Left lung (tissue), 10 donors: Measurements from ENCODE around the gene RCOR3. TPM values are rescaled to one million over a fixed set of nuclear protein-coding genes. Genes with fewer than 3 reads are reported as not detected.

Experiments
- ATAC-seq: fragments of 200-7000 bp; cut with Tn5 transposase; one replicate; pipeline ENCODE4 v1.9.1; 2020; ENCODE audit warnings: moderate library complexity
- DNase-seq, 4 donors: peaks; one replicate each; pipeline ENCODE4 v3.0.0-alpha.2; 2013 to 2020
- H3K27ac ChIP-seq, 2 donors: fragments of 200-600 bp; sonication (generic) in 1 of 2; one replicate each; pipeline versions ENCODE4 v1.5.0 to v1.8.0; 2020 to 2021
- H3K27me3 ChIP-seq, 2 donors: fragments of 200-600 bp; sonication (generic) in 1 of 2; one replicate each; pipeline versions ENCODE4 v1.5.0 to v1.8.0; 2020 to 2021
- H3K36me3 ChIP-seq, 2 donors: fragments of 200-600 bp; sonication (generic) in 1 of 2; one replicate each; pipeline versions ENCODE4 v1.5.0 to v1.8.0; 2020 to 2021
- H3K4me1 ChIP-seq, 2 donors: fragments of 200-600 bp; one replicate each; pipeline ENCODE4 v1.8.0; 2021
- H3K4me3 ChIP-seq, 2 donors: fragments of 200-600 bp; sonication (generic) in 1 of 2; one replicate each; pipeline versions ENCODE4 v1.5.0 to v1.8.0; 2020 to 2021; ENCODE audit warnings: mild to moderate bottlenecking in 1 of 2
- H3K9me3 ChIP-seq, 2 donors: fragments of 200-600 bp; sonication (generic) in 1 of 2; one replicate each; pipeline versions ENCODE4 v1.5.0 to v1.8.0; 2020 to 2021
- CTCF ChIP-seq, 2 donors: fragments of 200-600 bp; sonication (generic) in 1 of 2; IDR thresholded peaks; one replicate each; pipeline versions ENCODE4 v1.5.0 to v1.8.0; 2021; ENCODE audit warnings: antibody characterized with exemption in 2 of 2
- intact Hi-C, 2 donors: fragments of 100-400 bp; cut with DNase I; formaldehyde crosslinking; loops; one replicate each; pipeline versions ENCODE4 v1.11.2 to v1.14.2; 2022
- polyA plus RNA-seq, 6 donors: library from polyadenylated mRNA; unstranded; fragments of 120-200 nt; gene quantifications; one replicate each; pipeline ENCODE4 v1.2.1, GENCODE V29; 2013; ENCODE audit not compliant: insufficient read length in 6 of 6
- total RNA-seq, 2 donors: library from RNA; stranded (reverse); fragmentation: NEBNext Ultra II Directional; extraction: Animal tissue kit (Norgen Biotek cat#: 25700); gene quantifications; one replicate each; pipeline ENCODE4 v1.2.1, GENCODE V29; 2021
- donor health status: DM: no; HTN: yes; CAD: no.
- donor health status: DM: no; HTN: no; CAD: no.

Gene RCOR3
- total and polyA plus RNA-seq, 8 donors: 44.5 to 113 (median 95.0) TPM

- Histone ChIP-seq H3K4me3 (no peak overlapping the region), H3K9me3 (no peaks in the 10 kb centered on the region), H3K27me3 (no peaks in the 10 kb centered on the region), H3K27ac (no peak overlapping the region), H3K36me3 (no peaks in the 10 kb centered on the region), H3K4me1 (no peaks in the 10 kb centered on the region)
- TF ChIP-seq CTCF (IDR thresholded peaks at IDR 0.05): no peak
- no peak for DNase-seq
- no peak for ATAC-seq
- intact Hi-C loops: no loop called here
Measured at GRCh38 chr1:211352465-211352864, 93.3 kb downstream of the RCOR3 start.

- DNase-seq (peak in 1 of 4 donors; percentile 44), ATAC-seq (peak; percentile 80)
- H3K4me3 ChIP-seq: no peak overlapping the region
- no peaks in the 10 kb centered on the region for H3K9me3 ChIP-seq
- no peaks in the 10 kb centered on the region for H3K36me3 ChIP-seq
- H3K4me1 ChIP-seq: no peaks in the 10 kb centered on the region
- intact Hi-C loops: no loop called here
- H3K27me3 ChIP-seq: no peaks in the 10 kb centered on the region
- no peak overlapping the region for H3K27ac ChIP-seq
- peak; percentile 71 to 79 for TF ChIP-seq CTCF (IDR thresholded peaks at IDR 0.05)
Measured at GRCh38 chr1:211352985-211353515, 93.9 kb downstream of the RCOR3 start.

- no peak for ATAC-seq
- TF ChIP-seq CTCF (IDR thresholded peaks at IDR 0.05): no peak
- intact Hi-C loops: no loop called here
- H3K9me3 ChIP-seq: no peaks in the 10 kb centered on the region
- no peak overlapping the region for H3K4me3 ChIP-seq
- DNase-seq: no peak
- no peaks in the 10 kb centered on the region for H3K27me3 ChIP-seq
- no peaks in the 10 kb centered on the region for H3K36me3 ChIP-seq
- H3K27ac ChIP-seq: no peak overlapping the region
- no peaks in the 10 kb centered on the region for H3K4me1 ChIP-seq
Measured at GRCh38 chr1:211353562-211354212, 94.5 kb downstream of the RCOR3 start.

GRCh38 chr1:211355873-211356272 is 96.7 kb downstream of the RCOR3 start:
- no peaks in the 10 kb centered on the region for H3K27me3 ChIP-seq
- no peaks in the 10 kb centered on the region for H3K4me1 ChIP-seq
- H3K4me3 ChIP-seq: no peak overlapping the region
- no peak overlapping the region for H3K27ac ChIP-seq
- intact Hi-C loops: no loop called here
- DNase-seq (no peak), ATAC-seq (no peak)
- TF ChIP-seq CTCF (IDR thresholded peaks at IDR 0.05): no peak
- H3K9me3 ChIP-seq: no peaks in the 10 kb centered on the region
- H3K36me3 ChIP-seq: peaks cover 0 to 8% of the 10 kb centered on the region in 2 donors

- no peaks in the 10 kb centered on the region for H3K27me3 ChIP-seq
- peak; percentile 36 for ATAC-seq
- H3K9me3 ChIP-seq: no peaks in the 10 kb centered on the region
Measured at GRCh38 chr1:211356723-211357407, 97.7 kb downstream of the RCOR3 start.

More at GRCh38 chr1:211356723-211357407, 97.7 kb downstream of the RCOR3 start:
- intact Hi-C loops: no loop called here
- H3K27ac ChIP-seq: no peak overlapping the region
- peaks cover 0 to 9% of the 10 kb centered on the region in 2 donors for H3K36me3 ChIP-seq
- H3K4me3 ChIP-seq: no peak overlapping the region
- DNase-seq: no peak
- H3K4me1 ChIP-seq: no peaks in the 10 kb centered on the region
- TF ChIP-seq CTCF (IDR thresholded peaks at IDR 0.05): no peak
